NCI-H1092 (cell line): ENCODE results near the gene PANX3.
A peak's percentile ranks its signal among the peaks of the same experiment; 100 is the strongest.

Experiments
- DNase-seq: peaks from one replicate; lab custom pipeline; 2025; lab: John Stamatoyannopoulos, UW

Gene PANX3

GRCh38 chr11:124612567-124613246 is 1.5 kb downstream of the PANX3 start:
- no peak for DNase-seq

GRCh38 chr11:124618863-124619262 is 7.6 kb downstream of the PANX3 start:
- DNase-seq, result no peak

GRCh38 chr11:124622531-124623451 is 11.6 kb downstream of the PANX3 start, which contains the start of gene TBRG1:
Gene TBRG1 (plus strand): TSS chr11:124622864. CDS start chr11:124623084, 220 bp downstream.
- peak; percentile 91 for DNase-seq

GRCh38 chr11:124623861-124624525 is 12.8 kb downstream of the PANX3 start:
- DNase-seq, result no peak

- DNase-seq, result no peak
These were observed 14.4 kb downstream of the PANX3 start for GRCh38 chr11:124625504-124626168.

- DNase-seq, result no peak
These were observed 16.3 kb downstream of the PANX3 start for GRCh38 chr11:124627546-124627945.

- no peak for DNase-seq
These were observed 18.7 kb downstream of the PANX3 start for GRCh38 chr11:124629961-124630360.

- DNase-seq, result no peak
These were observed 22.1 kb downstream of the PANX3 start for GRCh38 chr11:124633355-124633754.

- DNase-seq, result no peak
These were observed 24.7 kb downstream of the PANX3 start for GRCh38 chr11:124635932-124636331.

- DNase-seq, result no peak
These were observed 27.3 kb downstream of the PANX3 start for GRCh38 chr11:124638500-124638899.

- no peak for DNase-seq
These were observed 28.0 kb downstream of the PANX3 start for GRCh38 chr11:124639186-124639585.

GRCh38 chr11:124640666-124641065 is 29.4 kb downstream of the PANX3 start:
- no peak for DNase-seq

GRCh38 chr11:124642628-124643027 is 31.4 kb downstream of the PANX3 start:
- no peak for DNase-seq

- no peak for DNase-seq
These were observed 31.9 kb downstream of the PANX3 start for GRCh38 chr11:124643042-124643604.

- DNase-seq, result no peak
These were observed 32.6 kb downstream of the PANX3 start for GRCh38 chr11:124643605-124644425.

GRCh38 chr11:124644426-124645280 is 33.4 kb downstream of the PANX3 start:
- DNase-seq, result peak; percentile 45

GRCh38 chr11:124646148-124646547 is 34.9 kb downstream of the PANX3 start:
- DNase-seq, result no peak

- no peak for DNase-seq
These were observed 37.4 kb downstream of the PANX3 start for GRCh38 chr11:124648610-124649009.

- DNase-seq, result peak; percentile 62
These were observed 45.8 kb downstream of the PANX3 start for GRCh38 chr11:124656774-124657630.
